GM12891 (cell line): ENCODE results near the gene NKX2-2.

Experiments
- POLR2A ChIP-seq: IDR thresholded peaks from 2 replicates; pipeline ENCODE4 v1.6.1; 2011; ENCODE audit warnings: low read depth, low read length, control low read depth
- POLR2AphosphoS5 ChIP-seq: IDR thresholded peaks from 2 replicates; pipeline ENCODE4 v1.6.1; 2011; ENCODE audit warnings: low read depth, low read length, control low read depth
- POU2F2 ChIP-seq: IDR thresholded peaks from 2 replicates; pipeline ENCODE4 v1.6.1; 2011; ENCODE audit warnings: low read depth, mild to moderate bottlenecking, control low read depth, low read length, moderate library complexity
- TAF1 ChIP-seq: IDR thresholded peaks from 2 replicates; pipeline ENCODE4 v1.6.1; 2011; ENCODE audit warnings: low read depth, low read length, control low read depth

GRCh38 chr20:21527908-21528307 lies 14.0 kb upstream of the NKX2-2 start:
- TF ChIP-seq POLR2AphosphoS5 (no peak), POLR2A (no peak), TAF1 (no peak), POU2F2 (no peak)
